Upper lobe of right lung (tissue), 1 donor: ENCODE measurements around the gene LAMP1. TPM values are rescaled to one million over a fixed set of nuclear protein-coding genes. Genes with fewer than 3 reads are reported as not detected.

Source experiments
- ATAC-seq: fragments of 200-7000 bp; cut with Tn5 transposase; one replicate; pipeline ENCODE4 v1.9.1; 2020; ENCODE audit warnings: mild to moderate bottlenecking, moderate library complexity
- DNase-seq: peaks from one replicate; pipeline ENCODE4 v3.0.0-alpha.2; 2020
- H3K27ac ChIP-seq: fragments of 200-600 bp; one replicate; pipeline ENCODE4 v1.8.0; 2022
- H3K27me3 ChIP-seq: fragments of 200-600 bp; one replicate; pipeline ENCODE4 v1.8.0; 2022; ENCODE audit warnings: mild to moderate bottlenecking
- H3K36me3 ChIP-seq: fragments of 200-600 bp; one replicate; pipeline ENCODE4 v1.8.0; 2022
- H3K4me1 ChIP-seq: fragments of 200-600 bp; one replicate; pipeline ENCODE4 v1.8.0; 2022
- H3K4me3 ChIP-seq: fragments of 200-600 bp; one replicate; pipeline ENCODE4 v1.8.0; 2022; ENCODE audit warnings: mild to moderate bottlenecking
- H3K9me3 ChIP-seq: fragments of 200-600 bp; one replicate; pipeline ENCODE4 v1.8.0; 2022
- CTCF ChIP-seq: fragments of 200-600 bp; IDR thresholded peaks from one replicate; pipeline ENCODE4 v1.8.0; 2022; ENCODE audit warnings: antibody characterized with exemption
- intact Hi-C: fragments of 100-400 bp; cut with DNase I; formaldehyde crosslinking; loops from one replicate; pipeline ENCODE4 v1.11.0; 2022
- total RNA-seq: library from RNA; stranded (reverse); fragmentation: NEBNext Ultra II Directional; extraction: Animal tissue kit (Norgen Biotek cat#: 25700); gene quantifications from one replicate; pipeline ENCODE4 v1.2.1, GENCODE V29; 2021
- donor health status: DM: no; HTN: yes; CAD: no; lungs with severe emphysema.

LAMP1 gene
- total RNA-seq, 1 donor from 2014 or later: 332 TPM

- TF ChIP-seq CTCF: no peak
- H3K4me3 ChIP-seq: no peak overlapping the region
- DNase-seq (no peak), ATAC-seq (no peak)
- H3K9me3 ChIP-seq: no peaks in the 10 kb centered on the region
- H3K27me3 ChIP-seq: no peaks in the 10 kb centered on the region
- no peak overlapping the region for H3K27ac ChIP-seq
- intact Hi-C loops: no loop called here
- peaks cover 17% of the 10 kb centered on the region for H3K36me3 ChIP-seq
- H3K4me1 ChIP-seq: no peaks in the 10 kb centered on the region
These were observed 30.3 kb downstream of the LAMP1 start for GRCh38 chr13:113327391-113327765.

DNA sequence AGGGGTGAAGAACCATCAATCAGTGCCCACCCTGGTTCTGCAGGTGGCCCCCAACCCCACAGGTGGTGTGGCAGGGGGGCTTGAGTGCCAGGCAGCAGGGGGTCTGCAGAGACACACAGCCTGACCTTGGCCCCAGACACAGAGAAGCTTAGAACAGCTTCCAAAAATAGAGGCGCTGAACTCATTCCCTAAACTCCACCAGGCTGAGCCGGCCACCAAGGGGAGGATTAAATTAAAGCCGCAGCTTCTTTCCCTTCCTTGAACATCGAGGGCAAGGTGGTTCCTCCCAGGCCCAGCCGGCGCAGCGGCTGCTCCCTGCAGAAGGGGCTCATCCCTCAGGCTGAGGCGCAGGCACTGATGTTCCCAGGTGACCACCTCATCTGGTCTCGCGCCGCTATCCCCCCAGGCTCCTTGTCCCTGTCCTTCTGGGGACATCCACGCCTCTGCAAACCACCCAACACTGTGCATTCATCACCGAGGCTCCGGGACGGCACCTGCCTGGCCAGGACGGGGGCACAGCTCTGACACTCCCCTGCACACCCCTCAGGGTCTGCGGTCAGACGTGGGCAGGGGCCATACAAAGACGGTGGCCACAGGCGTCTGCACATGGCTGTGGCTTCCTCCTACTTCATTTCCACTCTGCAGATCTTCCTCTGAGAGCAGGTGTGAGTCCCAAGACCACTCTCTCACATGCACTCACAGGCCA is 30.9 kb downstream of the LAMP1 start:
- ATAC-seq (peak; percentile 12), DNase-seq (no peak)
- H3K27ac ChIP-seq: no peak overlapping the region
- no peak overlapping the region for H3K4me3 ChIP-seq
- peaks cover 15% of the 10 kb centered on the region for H3K36me3 ChIP-seq
- no peaks in the 10 kb centered on the region for H3K27me3 ChIP-seq
- intact Hi-C loops: no loop called here
- no peaks in the 10 kb centered on the region for H3K4me1 ChIP-seq
- no peaks in the 10 kb centered on the region for H3K9me3 ChIP-seq
- no peak for TF ChIP-seq CTCF

GRCh38 chr13:113328851-113329250 is 31.8 kb downstream of the LAMP1 start:
- no peak for DNase-seq
- no peak for ATAC-seq

DNA sequence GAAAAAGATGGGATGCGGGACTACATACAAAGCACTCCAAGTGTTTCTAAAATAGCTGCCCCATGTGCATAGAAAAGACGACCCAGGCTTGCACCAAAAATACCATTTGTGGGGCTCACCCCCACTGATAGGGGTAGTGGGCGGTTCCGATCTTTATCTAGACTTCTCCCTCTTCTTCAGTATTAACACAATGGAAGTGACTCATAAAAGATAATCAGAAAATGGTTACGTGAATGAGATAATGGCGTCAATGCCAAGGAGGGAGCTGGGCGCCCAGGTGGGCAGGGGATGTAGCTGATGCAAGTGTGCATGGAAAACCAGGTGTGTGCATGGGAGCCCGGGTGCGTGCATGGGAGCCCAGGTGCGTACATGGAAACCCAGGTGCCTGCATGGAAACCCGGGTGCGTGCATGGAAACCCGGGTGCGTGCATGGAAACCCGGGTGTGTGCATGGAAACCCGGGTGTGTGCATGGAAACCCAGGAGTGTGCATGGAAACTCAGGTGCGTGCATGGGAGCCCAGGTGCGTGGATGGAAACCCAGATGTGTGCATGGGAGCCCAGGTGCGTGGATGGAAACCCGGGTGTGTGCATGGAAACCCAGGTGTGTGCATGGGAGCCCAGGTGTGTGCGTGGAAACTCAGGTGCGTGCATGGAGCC is 32.7 kb downstream of the LAMP1 start:
- DNase-seq (no peak), ATAC-seq (no peak)
- Histone ChIP-seq H3K9me3 (no peaks in the 10 kb centered on the region), H3K4me1 (no peaks in the 10 kb centered on the region), H3K27me3 (no peaks in the 10 kb centered on the region), H3K36me3 (no peaks in the 10 kb centered on the region), H3K4me3 (no peak overlapping the region), H3K27ac (no peak overlapping the region)
- TF ChIP-seq CTCF: no peak
- intact Hi-C loops: no loop called here

More at GRCh38 chr13:113328851-113329250, 31.8 kb downstream of the LAMP1 start:
- Histone ChIP-seq H3K27ac (no peak overlapping the region), H3K4me1 (no peaks in the 10 kb centered on the region), H3K4me3 (no peak overlapping the region), H3K36me3 (peaks cover 5% of the 10 kb centered on the region), H3K9me3 (no peaks in the 10 kb centered on the region), H3K27me3 (no peaks in the 10 kb centered on the region)
- no peak for TF ChIP-seq CTCF
- intact Hi-C loops: no loop called here

GRCh38 chr13:113332615-113333014 is 35.6 kb downstream of the LAMP1 start:
- Histone ChIP-seq H3K27me3 (no peaks in the 10 kb centered on the region), H3K4me3 (no peak overlapping the region), H3K27ac (no peak overlapping the region), H3K36me3 (no peaks in the 10 kb centered on the region), H3K4me1 (no peaks in the 10 kb centered on the region), H3K9me3 (no peaks in the 10 kb centered on the region)
- DNase-seq (no peak), ATAC-seq (no peak)
- TF ChIP-seq CTCF: no peak
- intact Hi-C loops: no loop called here
